ENCODE data around the gene DLEC1. TPM values are rescaled to one million over a fixed set of nuclear protein-coding genes. Genes with fewer than 3 reads are reported as not detected.

Gene DLEC1
- total RNA-seq, 1 donor from 2014 or later, result 0.54 TPM

DNA sequence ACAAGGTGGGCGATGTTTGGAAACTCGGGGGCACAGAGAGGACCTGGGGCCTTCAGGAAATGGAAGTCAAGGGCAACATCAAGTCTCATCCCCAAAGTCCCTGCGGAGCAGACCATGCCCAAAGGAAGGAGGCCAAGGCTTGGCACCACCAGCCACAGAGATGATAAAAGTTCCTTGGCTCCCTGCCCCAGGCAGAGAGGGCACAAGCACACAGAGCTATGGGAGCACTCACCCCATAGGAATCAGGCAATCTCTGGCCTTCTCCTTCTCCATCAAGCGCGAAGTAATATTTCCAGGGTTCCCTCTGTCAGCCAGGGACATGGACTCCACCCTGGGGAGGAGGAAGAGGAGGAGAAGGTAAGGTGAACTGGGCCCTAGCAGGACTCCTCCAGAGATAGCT lies 90.0 kb downstream of the DLEC1 start:
- H3K27me3 Mint-ChIP-seq (ENCODE audit: low read depth, unreplicated experiment), result no peaks in the 10 kb centered on the region
- H3K9me3 Mint-ChIP-seq (ENCODE audit: unreplicated experiment), result no peaks in the 10 kb centered on the region
- Histone ChIP-seq H3K4me2 (ENCODE audit: low read length) (no peak overlapping the region), H3K27ac (ENCODE audit: low read depth, low read length) (no peak overlapping the region), H3K27me3 (ENCODE audit: insufficient read depth, low read length) (no peaks in the 10 kb centered on the region), H4K20me1 (ENCODE audit: insufficient read depth, low read length) (peaks cover 53% of the 10 kb centered on the region), H3K4me1 (ENCODE audit: insufficient read depth, low read length) (no peaks in the 10 kb centered on the region), H2AFZ (ENCODE audit: low read depth, low read length) (no peak overlapping the region), H3K36me3 (ENCODE audit: insufficient read depth, low read length) (peaks cover 37% of the 10 kb centered on the region), H3K9ac (ENCODE audit: low read length) (no peak overlapping the region), H3K9me3 (ENCODE audit: insufficient read depth, low read depth, low read length) (no peaks in the 10 kb centered on the region), H3K4me3 (ENCODE audit: insufficient read depth, low read depth, low read length) (no peak overlapping the region), H3K79me2 (ENCODE audit: insufficient read depth, low read length) (peaks cover 2% of the 10 kb centered on the region)
- DNase-seq (ENCODE audit: low read depth), result no peak
- FAIRE-seq, result no peak
- peaks cover 22% of the 10 kb centered on the region for H3K36me3 Mint-ChIP-seq (ENCODE audit: low read depth, unreplicated experiment)
- H3K4me1 Mint-ChIP-seq (ENCODE audit: low read depth, unreplicated experiment), result peaks cover 12% of the 10 kb centered on the region
- H3K4me3 Mint-ChIP-seq (ENCODE audit: unreplicated experiment), result no peak overlapping the region
- no peak overlapping the region for H3K27ac Mint-ChIP-seq (ENCODE audit: unreplicated experiment)
- TF ChIP-seq EZH2 (IDR thresholded peaks at IDR 0.05; ENCODE audit: insufficient read depth, low read length), result no peak
- TF ChIP-seq, protein P1, sequence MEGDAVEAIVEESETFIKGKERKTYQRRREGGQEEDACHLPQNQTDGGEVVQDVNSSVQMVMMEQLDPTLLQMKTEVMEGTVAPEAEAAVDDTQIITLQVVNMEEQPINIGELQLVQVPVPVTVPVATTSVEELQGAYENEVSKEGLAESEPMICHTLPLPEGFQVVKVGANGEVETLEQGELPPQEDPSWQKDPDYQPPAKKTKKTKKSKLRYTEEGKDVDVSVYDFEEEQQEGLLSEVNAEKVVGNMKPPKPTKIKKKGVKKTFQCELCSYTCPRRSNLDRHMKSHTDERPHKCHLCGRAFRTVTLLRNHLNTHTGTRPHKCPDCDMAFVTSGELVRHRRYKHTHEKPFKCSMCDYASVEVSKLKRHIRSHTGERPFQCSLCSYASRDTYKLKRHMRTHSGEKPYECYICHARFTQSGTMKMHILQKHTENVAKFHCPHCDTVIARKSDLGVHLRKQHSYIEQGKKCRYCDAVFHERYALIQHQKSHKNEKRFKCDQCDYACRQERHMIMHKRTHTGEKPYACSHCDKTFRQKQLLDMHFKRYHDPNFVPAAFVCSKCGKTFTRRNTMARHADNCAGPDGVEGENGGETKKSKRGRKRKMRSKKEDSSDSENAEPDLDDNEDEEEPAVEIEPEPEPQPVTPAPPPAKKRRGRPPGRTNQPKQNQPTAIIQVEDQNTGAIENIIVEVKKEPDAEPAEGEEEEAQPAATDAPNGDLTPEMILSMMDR (IDR thresholded peaks at IDR 0.05; ENCODE audit: insufficient read depth, low read depth, low read length), result no peak

DNA sequence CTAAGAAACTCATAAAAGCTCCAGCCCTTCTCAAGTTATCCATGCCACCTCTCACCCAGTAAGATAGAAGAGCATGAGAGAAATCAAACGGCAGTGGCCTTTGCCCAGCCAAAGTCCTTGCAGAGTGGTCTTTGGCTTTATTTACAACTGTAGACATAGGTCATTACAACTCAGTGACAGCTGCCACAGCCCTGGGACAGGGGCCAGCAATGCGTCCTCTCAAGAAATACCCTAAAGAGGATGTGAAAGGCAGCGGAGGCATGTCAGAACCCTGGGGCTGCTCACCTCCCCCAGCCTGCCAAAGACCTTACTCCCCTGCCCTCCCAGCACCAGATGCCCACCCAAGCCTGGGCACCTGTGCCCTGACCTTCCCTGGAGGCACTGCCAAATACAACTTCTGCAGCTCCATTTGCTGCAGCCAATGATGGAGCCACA lies 91.6 kb downstream of the DLEC1 start:
- no peak overlapping the region for H3K4me2 ChIP-seq (ENCODE audit: low read length)
- H3K4me1 Mint-ChIP-seq (ENCODE audit: low read depth, unreplicated experiment), result peaks cover 21% of the 10 kb centered on the region
- peaks cover 21% of the 10 kb centered on the region for H3K36me3 Mint-ChIP-seq (ENCODE audit: low read depth, unreplicated experiment)
- H4K20me1 ChIP-seq (ENCODE audit: insufficient read depth, low read length), result peaks cover 50% of the 10 kb centered on the region
- no peak overlapping the region for H3K4me3 ChIP-seq (ENCODE audit: insufficient read depth, low read depth, low read length)
- no peak overlapping the region for H3K27ac Mint-ChIP-seq (ENCODE audit: unreplicated experiment)
- no peak for FAIRE-seq
- H3K27ac ChIP-seq (ENCODE audit: low read depth, low read length), result no peak overlapping the region
- H3K9me3 ChIP-seq (ENCODE audit: insufficient read depth, low read depth, low read length), result no peaks in the 10 kb centered on the region
- H3K4me3 Mint-ChIP-seq (ENCODE audit: unreplicated experiment), result no peak overlapping the region
- no peaks in the 10 kb centered on the region for H3K4me1 ChIP-seq (ENCODE audit: insufficient read depth, low read length)
- H3K36me3 ChIP-seq (ENCODE audit: insufficient read depth, low read length), result peaks cover 30% of the 10 kb centered on the region
- no peak overlapping the region for H2AFZ ChIP-seq (ENCODE audit: low read depth, low read length)
- no peaks in the 10 kb centered on the region for H3K27me3 Mint-ChIP-seq (ENCODE audit: low read depth, unreplicated experiment)
- no peaks in the 10 kb centered on the region for H3K9me3 Mint-ChIP-seq (ENCODE audit: unreplicated experiment)
- no peak for DNase-seq (ENCODE audit: low read depth)
- H3K79me2 ChIP-seq (ENCODE audit: insufficient read depth, low read length), result peaks cover 6% of the 10 kb centered on the region
- TF ChIP-seq EZH2 (IDR thresholded peaks at IDR 0.05; ENCODE audit: insufficient read depth, low read length), result no peak
- TF ChIP-seq, protein P1 (IDR thresholded peaks at IDR 0.05; ENCODE audit: insufficient read depth, low read depth, low read length), result no peak
- no peaks in the 10 kb centered on the region for H3K27me3 ChIP-seq (ENCODE audit: insufficient read depth, low read length)
- H3K9ac ChIP-seq (ENCODE audit: low read length), result no peak overlapping the region

DNA sequence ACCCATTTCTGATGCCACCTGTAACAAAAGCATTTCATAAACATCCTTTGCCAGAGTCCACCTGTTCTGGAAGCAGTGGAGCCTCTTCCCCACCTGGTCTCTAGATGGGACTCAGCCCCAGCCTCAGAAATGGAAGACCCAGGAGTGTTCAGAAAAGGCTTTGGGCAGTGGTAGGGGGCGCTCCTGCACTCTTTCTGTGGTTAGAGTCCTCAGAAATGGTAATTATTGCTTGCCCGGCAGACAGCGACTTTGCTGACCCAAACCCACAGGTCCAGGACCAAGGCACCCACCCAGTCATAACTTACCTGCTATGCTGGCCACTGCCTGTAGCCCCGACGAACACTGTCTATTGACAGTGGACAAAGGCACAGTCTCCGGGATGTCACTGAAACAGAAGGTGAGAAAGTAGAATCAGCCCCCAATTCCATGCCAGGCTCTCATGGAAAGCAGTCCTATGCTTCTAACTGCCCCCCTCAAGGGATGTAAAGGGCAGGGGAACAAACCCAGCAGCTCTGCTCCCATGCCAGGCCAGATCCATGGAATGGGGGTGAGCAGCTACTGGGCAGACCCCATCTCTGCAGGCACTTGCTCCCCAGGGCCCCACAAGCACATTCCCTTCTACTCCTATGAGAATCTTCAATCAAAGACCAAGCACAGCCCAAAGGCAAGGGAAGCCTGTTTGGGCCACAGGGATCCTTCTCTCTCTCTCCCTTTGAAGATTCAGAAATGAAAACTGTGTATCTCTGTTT lies 92.8 kb downstream of the DLEC1 start:
- Mint-ChIP-seq H3K4me3 (ENCODE audit: unreplicated experiment) (no peak overlapping the region), H3K4me1 (ENCODE audit: low read depth, unreplicated experiment) (peaks cover 26% of the 10 kb centered on the region), H3K27me3 (ENCODE audit: low read depth, unreplicated experiment) (no peaks in the 10 kb centered on the region), H3K9me3 (ENCODE audit: unreplicated experiment) (no peaks in the 10 kb centered on the region), H3K27ac (ENCODE audit: unreplicated experiment) (no peak overlapping the region), H3K36me3 (ENCODE audit: low read depth, unreplicated experiment) (peaks cover 19% of the 10 kb centered on the region)
- Histone ChIP-seq H3K79me2 (ENCODE audit: insufficient read depth, low read length) (peaks cover 17% of the 10 kb centered on the region), H4K20me1 (ENCODE audit: insufficient read depth, low read length) (peaks cover 58% of the 10 kb centered on the region), H3K27ac (ENCODE audit: low read depth, low read length) (no peak overlapping the region), H3K9me3 (ENCODE audit: insufficient read depth, low read depth, low read length) (no peaks in the 10 kb centered on the region), H3K36me3 (ENCODE audit: insufficient read depth, low read length) (peaks cover 21% of the 10 kb centered on the region), H3K9ac (ENCODE audit: low read length) (no peak overlapping the region), H2AFZ (ENCODE audit: low read depth, low read length) (no peak overlapping the region), H3K27me3 (ENCODE audit: insufficient read depth, low read length) (no peaks in the 10 kb centered on the region), H3K4me2 (ENCODE audit: low read length) (no peak overlapping the region), H3K4me3 (ENCODE audit: insufficient read depth, low read depth, low read length) (no peak overlapping the region), H3K4me1 (ENCODE audit: insufficient read depth, low read length) (no peaks in the 10 kb centered on the region)
- no peak for DNase-seq (ENCODE audit: low read depth)
- TF ChIP-seq, protein P1 (IDR thresholded peaks at IDR 0.05; ENCODE audit: insufficient read depth, low read depth, low read length), result peak; percentile 38
- no peak for TF ChIP-seq EZH2 (IDR thresholded peaks at IDR 0.05; ENCODE audit: insufficient read depth, low read length)
- FAIRE-seq, result no peak
